ENCODE data around the gene RTTN.
"Not testable (repeated sequence)": the region's sequence is repeated elsewhere in the genome, so short reads cannot be mapped to it uniquely, and the experiment has no call there.

RTTN gene

GRCh38 chr18:70151614-70152013 is 53.9 kb downstream of the RTTN start:
- DNase-seq = peak in 2 of 3 donors; percentile 10 to 16

- DNase-seq = no peak
Observed at GRCh38 chr18:70149616-70150301, 55.7 kb downstream of the RTTN start.

GRCh38 chr18:70149156-70149555 is 56.3 kb downstream of the RTTN start:
- DNase-seq = no peak

- no peak for DNase-seq
Observed at GRCh38 chr18:70148039-70148938, 57.2 kb downstream of the RTTN start.

- DNase-seq = no peak
Observed at GRCh38 chr18:70146174-70146573, 59.3 kb downstream of the RTTN start.

GRCh38 chr18:70142001-70142400 is 63.5 kb downstream of the RTTN start:
- DNase-seq = no peak

GRCh38 chr18:70139138-70139537 is 66.3 kb downstream of the RTTN start:
- DNase-seq = no peak

GRCh38 chr18:70135604-70136003 is 69.9 kb downstream of the RTTN start:
- DNase-seq = peak; percentile 18 to 61 (median 59)

GRCh38 chr18:70132999-70133398 is 72.5 kb downstream of the RTTN start:
- DNase-seq = no peak

GRCh38 chr18:70128271-70128670 is 77.2 kb downstream of the RTTN start:
- no peak for DNase-seq

GRCh38 chr18:70127359-70127758 is 78.1 kb downstream of the RTTN start:
- no peak for DNase-seq

- DNase-seq = no peak
Observed at GRCh38 chr18:70126832-70127231, 78.7 kb downstream of the RTTN start.

- no peak for DNase-seq
Observed at GRCh38 chr18:70124139-70124538, 81.3 kb downstream of the RTTN start.

- DNase-seq = no peak
Observed at GRCh38 chr18:70121842-70122241, 83.6 kb downstream of the RTTN start.

GRCh38 chr18:70116949-70117348 is 88.5 kb downstream of the RTTN start:
- DNase-seq = peak; percentile 17 to 50 (median 48)

GRCh38 chr18:70113511-70113910 is 92.0 kb downstream of the RTTN start:
- no peak for DNase-seq

- no peak for DNase-seq
Observed at GRCh38 chr18:70110678-70111077, 94.8 kb downstream of the RTTN start.

GRCh38 chr18:70107091-70107490 is 98.4 kb downstream of the RTTN start:
- no peak for DNase-seq

- not testable (repeated sequence) for DNase-seq
Observed at GRCh38 chr18:70102854-70103253, 102.6 kb downstream of the RTTN start.

- DNase-seq = no peak
Observed at GRCh38 chr18:70089858-70090257, 115.6 kb downstream of the RTTN start.

- no peak for DNase-seq
Observed at GRCh38 chr18:70086085-70086484, 119.4 kb downstream of the RTTN start.

GRCh38 chr18:70085641-70086040 is 119.8 kb downstream of the RTTN start:
- no peak for DNase-seq

- DNase-seq = no peak
Observed at GRCh38 chr18:70082430-70082829, 123.1 kb downstream of the RTTN start.

- no peak for DNase-seq
Observed at GRCh38 chr18:70078106-70078505, 127.4 kb downstream of the RTTN start.
